Astrocyte of the spinal cord (primary cell): ENCODE results near the gene KRTAP4-2.
"Not testable (repeated sequence)": the region's sequence is repeated elsewhere in the genome, so short reads cannot be mapped to it uniquely, and the experiment has no call there.

ENCODE experiments used
- DNase-seq: peaks from one replicate; pipeline ENCODE4 v3.0.0; 2011; ENCODE audit warnings: low read depth, low spot score
- H3K4me3 ChIP-seq: 2 replicates; pipeline ENCODE4 v1.5.1; 2011; ENCODE audit warnings: low read depth, mild to moderate bottlenecking, low read length, moderate library complexity
- CTCF ChIP-seq: IDR thresholded peaks from 2 replicates; pipeline ENCODE4 v1.5.1; 2012; ENCODE audit warnings: low read depth, mild to moderate bottlenecking, low read length, inconsistent platforms
- in situ Hi-C: cut with HindIII; loops from 2 replicates; pipeline ENCODE4 v1.10.0; 2017; ENCODE audit warnings: low sequenced_read_pairs

KRTAP4-2 gene

GRCh38 chr17:41147531-41148204 lies 30.4 kb downstream of the KRTAP4-2 start:
- no peak overlapping the region for H3K4me3 ChIP-seq
- TF ChIP-seq CTCF: no peak
- DNase-seq: no peak
- in situ Hi-C loops: no loop called here

GRCh38 chr17:41145261-41145660 lies 32.8 kb downstream of the KRTAP4-2 start:
- in situ Hi-C loops: no loop called here
- TF ChIP-seq CTCF: no peak
- no peak overlapping the region for H3K4me3 ChIP-seq
- DNase-seq: no peak

- in situ Hi-C loops: no loop called here
- no peak overlapping the region for H3K4me3 ChIP-seq
- no peak for DNase-seq
- no peak for TF ChIP-seq CTCF
Measured at GRCh38 chr17:41144846-41145245, 33.2 kb downstream of the KRTAP4-2 start.

- no peak for TF ChIP-seq CTCF
- DNase-seq: no peak
- in situ Hi-C loops: no loop called here
- H3K4me3 ChIP-seq: no peak overlapping the region
Measured at GRCh38 chr17:41141361-41141760, 36.7 kb downstream of the KRTAP4-2 start.

- no peak for TF ChIP-seq CTCF
- DNase-seq: peak; percentile 70
- no peak within 1 kb of the TSS for H3K4me3 ChIP-seq
- in situ Hi-C loops: no loop called here
Measured at GRCh38 chr17:41140360-41141131, 37.5 kb downstream of the KRTAP4-2 start, which contains the start of gene KRTAP4-6. Gene KRTAP4-6, minus strand, starts transcription at chr17:41140544. Its CDS starts 57 bp downstream, at chr17:41140487.

- H3K4me3 ChIP-seq, in situ Hi-C loops, DNase-seq: not testable (repeated sequence)
Measured at GRCh38 chr17:41139865-41140264, 38.2 kb downstream of the KRTAP4-2 start.
